IPS-15b (cell line): Measurements from ENCODE around the gene LHPP.

ENCODE experiments used
- H3K27me3 ChIP-seq: one replicate; pipeline ENCODE4 v1.6.1; 2013; ENCODE audit warnings: low read length; ENCODE audit not compliant: control insufficient read depth, insufficient read depth
- H3K36me3 ChIP-seq: one replicate; pipeline ENCODE4 v1.6.1; 2013; ENCODE audit warnings: low read length; ENCODE audit not compliant: control insufficient read depth, insufficient read depth
- H3K4me1 ChIP-seq: one replicate; pipeline ENCODE4 v1.6.1; 2013; ENCODE audit warnings: mild to moderate bottlenecking, low read length; ENCODE audit not compliant: control insufficient read depth, insufficient read depth
- H3K4me3 ChIP-seq: one replicate; pipeline ENCODE4 v1.5.1; 2013; ENCODE audit warnings: low read depth, low read length
- H3K9ac ChIP-seq: one replicate; pipeline ENCODE4 v1.6.1; 2013; ENCODE audit warnings: low read depth, mild to moderate bottlenecking, low read length
- H3K9me3 ChIP-seq: one replicate; pipeline ENCODE4 v1.6.1; 2013; ENCODE audit warnings: mild to moderate bottlenecking, low read length; ENCODE audit not compliant: control insufficient read depth, insufficient read depth

LHPP gene

DNA sequence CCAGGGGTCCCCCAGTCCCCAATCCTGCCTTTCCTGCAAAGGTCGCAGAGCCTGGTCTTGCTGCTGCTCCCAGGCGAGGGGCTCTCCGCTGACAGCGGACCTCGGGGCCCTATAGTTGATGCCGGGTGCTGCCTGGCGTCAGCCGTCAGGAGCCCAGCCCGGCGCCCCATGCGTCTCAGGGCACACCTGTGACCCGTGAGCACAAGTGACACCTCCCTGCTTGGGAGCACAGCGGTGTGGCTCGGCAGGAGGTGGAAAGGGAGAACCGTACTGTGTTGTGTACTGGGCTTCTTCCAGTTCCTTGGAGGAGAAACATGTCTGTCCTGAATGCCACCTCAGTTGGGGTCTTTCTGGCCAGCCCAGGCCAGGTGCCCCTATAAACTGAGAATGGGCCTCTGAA lies 56.7 kb downstream of the LHPP start:
- no peak overlapping the region for H3K4me3 ChIP-seq
- H3K4me1 ChIP-seq: no peaks in the 10 kb centered on the region
- H3K9ac ChIP-seq: no peak overlapping the region
- H3K9me3 ChIP-seq: no peaks in the 10 kb centered on the region
- no peaks in the 10 kb centered on the region for H3K27me3 ChIP-seq
- no peaks in the 10 kb centered on the region for H3K36me3 ChIP-seq

DNA sequence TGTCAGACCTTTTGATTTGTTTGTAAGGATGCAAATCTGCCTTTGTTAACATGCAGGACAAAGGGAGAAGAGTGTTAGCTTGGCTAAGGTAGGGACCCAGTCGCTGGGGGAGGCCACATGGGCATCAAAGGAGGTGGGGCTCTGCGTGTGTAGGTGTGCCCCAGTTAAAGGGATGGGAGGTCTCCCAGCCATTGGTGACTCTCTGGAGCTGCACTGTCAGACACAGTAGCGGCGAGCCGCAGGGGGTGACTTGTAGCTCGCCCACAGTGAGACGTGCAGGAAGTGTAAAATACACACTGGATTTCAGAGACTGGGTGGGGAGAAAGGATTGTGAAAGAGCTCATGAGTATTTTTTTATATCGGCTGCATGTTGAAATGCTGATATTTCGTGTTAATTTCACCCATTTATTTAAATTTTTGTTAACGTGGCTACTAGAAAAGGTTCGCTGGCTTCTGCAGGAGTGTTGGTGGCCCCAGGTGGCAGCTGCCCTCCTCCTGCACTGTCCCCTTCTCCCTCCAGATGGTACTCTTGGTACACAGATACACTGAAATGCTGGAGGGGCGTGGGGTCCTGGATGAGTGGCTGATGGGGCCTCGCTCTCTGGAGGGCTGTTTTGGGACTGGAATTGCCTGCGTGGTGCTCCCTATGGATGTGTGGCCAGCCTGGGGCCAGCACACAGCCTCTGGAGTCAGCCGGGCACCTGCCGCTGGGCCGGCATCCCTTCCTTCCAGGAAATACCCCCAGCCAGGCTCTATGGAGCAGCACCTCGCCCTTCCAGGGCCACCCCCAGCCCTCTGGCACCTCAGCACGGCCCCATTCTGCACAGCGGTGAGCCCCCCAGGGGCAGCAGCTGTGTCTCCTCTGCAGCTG lies 59.2 kb downstream of the LHPP start:
- no peak overlapping the region for H3K9ac ChIP-seq
- H3K4me3 ChIP-seq: no peak overlapping the region
- no peaks in the 10 kb centered on the region for H3K9me3 ChIP-seq
- H3K27me3 ChIP-seq: no peaks in the 10 kb centered on the region
- H3K4me1 ChIP-seq: no peaks in the 10 kb centered on the region
- no peaks in the 10 kb centered on the region for H3K36me3 ChIP-seq

GRCh38 chr10:124521429-124521871 lies 59.8 kb downstream of the LHPP start:
- H3K4me3 ChIP-seq: no peak overlapping the region
- no peaks in the 10 kb centered on the region for H3K27me3 ChIP-seq
- H3K36me3 ChIP-seq: no peaks in the 10 kb centered on the region
- no peak overlapping the region for H3K9ac ChIP-seq
- no peaks in the 10 kb centered on the region for H3K9me3 ChIP-seq
- H3K4me1 ChIP-seq: no peaks in the 10 kb centered on the region

GRCh38 chr10:124522131-124522932 lies 60.7 kb downstream of the LHPP start:
- Histone ChIP-seq H3K36me3 (no peaks in the 10 kb centered on the region), H3K9me3 (no peaks in the 10 kb centered on the region), H3K4me3 (no peak overlapping the region), H3K27me3 (no peaks in the 10 kb centered on the region), H3K4me1 (no peaks in the 10 kb centered on the region), H3K9ac (no peak overlapping the region)

GRCh38 chr10:124522933-124523871 lies 61.6 kb downstream of the LHPP start:
- Histone ChIP-seq H3K4me3 (no peak overlapping the region), H3K36me3 (no peaks in the 10 kb centered on the region), H3K9ac (no peak overlapping the region), H3K27me3 (no peaks in the 10 kb centered on the region), H3K9me3 (no peaks in the 10 kb centered on the region), H3K4me1 (no peaks in the 10 kb centered on the region)

GRCh38 chr10:124523901-124524300 lies 62.3 kb downstream of the LHPP start:
- H3K9me3 ChIP-seq: no peaks in the 10 kb centered on the region
- H3K27me3 ChIP-seq: no peaks in the 10 kb centered on the region
- H3K4me3 ChIP-seq: no peak overlapping the region
- no peaks in the 10 kb centered on the region for H3K36me3 ChIP-seq
- H3K9ac ChIP-seq: no peak overlapping the region
- no peaks in the 10 kb centered on the region for H3K4me1 ChIP-seq

GRCh38 chr10:124524991-124525653 lies 63.5 kb downstream of the LHPP start:
- Histone ChIP-seq H3K4me3 (no peak overlapping the region), H3K4me1 (no peaks in the 10 kb centered on the region), H3K9ac (no peak overlapping the region), H3K9me3 (no peaks in the 10 kb centered on the region), H3K27me3 (no peaks in the 10 kb centered on the region), H3K36me3 (no peaks in the 10 kb centered on the region)

DNA sequence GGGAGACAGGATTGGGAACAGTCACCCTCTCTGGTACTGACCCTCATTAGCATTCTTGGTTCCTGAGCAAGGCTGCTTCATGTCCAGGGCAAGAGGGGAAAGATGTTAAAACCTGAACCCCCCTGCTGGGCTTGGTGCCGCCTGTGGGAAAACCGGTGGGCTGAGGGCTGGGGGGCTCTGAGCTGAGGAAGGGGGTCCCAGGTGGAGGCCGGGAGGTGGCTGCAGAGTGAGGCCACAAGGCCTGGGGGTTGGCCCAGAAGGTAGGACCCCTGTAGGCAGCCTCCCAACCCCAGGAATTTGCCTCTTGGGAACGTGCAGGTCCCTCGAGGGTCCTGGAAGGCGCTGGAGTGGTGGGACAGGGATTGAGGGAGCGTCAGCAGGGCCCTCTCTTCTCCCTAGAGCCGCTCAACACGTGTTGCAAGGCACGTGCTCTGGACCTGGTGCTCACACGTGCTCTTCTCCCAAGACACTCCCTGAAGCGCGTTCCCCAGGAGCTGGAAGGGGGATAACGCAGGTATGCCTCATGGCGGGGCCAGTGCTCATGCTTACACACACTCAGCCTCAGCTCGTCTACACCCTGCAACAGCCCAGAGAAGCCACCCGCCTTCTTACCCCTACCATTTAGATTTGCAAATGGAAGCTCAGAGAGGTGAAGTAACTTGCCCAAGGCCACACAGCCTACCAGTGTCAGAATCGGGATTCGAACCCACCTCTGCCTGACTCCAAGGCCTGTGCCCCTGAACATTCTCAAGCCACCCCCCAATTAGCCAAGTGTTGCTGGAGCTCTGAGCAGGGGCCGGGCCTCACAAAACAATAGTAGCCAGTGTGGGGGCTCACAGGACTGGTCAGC lies 64.4 kb downstream of the LHPP start:
- Histone ChIP-seq H3K36me3 (no peaks in the 10 kb centered on the region), H3K27me3 (no peaks in the 10 kb centered on the region), H3K4me1 (no peaks in the 10 kb centered on the region), H3K9ac (no peak overlapping the region), H3K9me3 (no peaks in the 10 kb centered on the region), H3K4me3 (no peak overlapping the region)

DNA sequence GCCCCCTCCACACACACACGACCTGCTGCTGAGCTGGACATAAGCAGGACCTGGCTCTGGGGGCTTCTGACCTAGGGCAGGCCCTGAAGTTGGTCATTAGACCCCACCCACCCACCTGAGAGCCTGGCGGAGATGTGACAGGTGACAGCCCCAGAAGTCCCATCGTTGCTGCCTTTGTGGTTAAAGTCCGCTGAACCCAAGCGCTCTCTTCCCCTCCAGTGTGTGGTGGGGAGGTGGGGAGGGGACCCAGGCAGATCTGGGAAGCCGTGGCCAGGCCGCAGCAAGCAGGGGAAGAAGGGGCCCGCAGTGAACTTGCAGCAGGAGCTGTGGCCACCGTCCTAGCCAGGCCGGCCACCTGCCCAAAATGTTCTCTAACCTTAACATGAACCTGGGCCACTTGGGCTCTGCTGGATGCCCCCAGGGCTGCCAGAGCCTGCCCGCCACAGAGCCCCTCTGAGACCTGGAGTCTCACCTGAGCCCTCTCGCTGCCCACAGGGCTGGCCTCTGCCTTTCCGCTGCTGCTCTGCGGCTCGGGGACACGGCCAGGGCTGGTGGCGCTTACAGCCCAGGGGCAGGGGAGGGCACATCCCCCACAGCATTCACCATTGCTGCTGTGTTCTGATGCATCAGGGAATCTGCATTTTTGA lies 65.1 kb downstream of the LHPP start:
- no peaks in the 10 kb centered on the region for H3K27me3 ChIP-seq
- H3K4me3 ChIP-seq: no peak overlapping the region
- H3K9ac ChIP-seq: no peak overlapping the region
- no peaks in the 10 kb centered on the region for H3K4me1 ChIP-seq
- H3K36me3 ChIP-seq: no peaks in the 10 kb centered on the region
- H3K9me3 ChIP-seq: no peaks in the 10 kb centered on the region

GRCh38 chr10:124527874-124528395 lies 66.3 kb downstream of the LHPP start:
- no peaks in the 10 kb centered on the region for H3K36me3 ChIP-seq
- no peak overlapping the region for H3K4me3 ChIP-seq
- no peaks in the 10 kb centered on the region for H3K9me3 ChIP-seq
- no peaks in the 10 kb centered on the region for H3K27me3 ChIP-seq
- H3K4me1 ChIP-seq: no peaks in the 10 kb centered on the region
- no peak overlapping the region for H3K9ac ChIP-seq
